ENCODE measurements around the gene ERLIN1.

The ERLIN1 gene

DNA sequence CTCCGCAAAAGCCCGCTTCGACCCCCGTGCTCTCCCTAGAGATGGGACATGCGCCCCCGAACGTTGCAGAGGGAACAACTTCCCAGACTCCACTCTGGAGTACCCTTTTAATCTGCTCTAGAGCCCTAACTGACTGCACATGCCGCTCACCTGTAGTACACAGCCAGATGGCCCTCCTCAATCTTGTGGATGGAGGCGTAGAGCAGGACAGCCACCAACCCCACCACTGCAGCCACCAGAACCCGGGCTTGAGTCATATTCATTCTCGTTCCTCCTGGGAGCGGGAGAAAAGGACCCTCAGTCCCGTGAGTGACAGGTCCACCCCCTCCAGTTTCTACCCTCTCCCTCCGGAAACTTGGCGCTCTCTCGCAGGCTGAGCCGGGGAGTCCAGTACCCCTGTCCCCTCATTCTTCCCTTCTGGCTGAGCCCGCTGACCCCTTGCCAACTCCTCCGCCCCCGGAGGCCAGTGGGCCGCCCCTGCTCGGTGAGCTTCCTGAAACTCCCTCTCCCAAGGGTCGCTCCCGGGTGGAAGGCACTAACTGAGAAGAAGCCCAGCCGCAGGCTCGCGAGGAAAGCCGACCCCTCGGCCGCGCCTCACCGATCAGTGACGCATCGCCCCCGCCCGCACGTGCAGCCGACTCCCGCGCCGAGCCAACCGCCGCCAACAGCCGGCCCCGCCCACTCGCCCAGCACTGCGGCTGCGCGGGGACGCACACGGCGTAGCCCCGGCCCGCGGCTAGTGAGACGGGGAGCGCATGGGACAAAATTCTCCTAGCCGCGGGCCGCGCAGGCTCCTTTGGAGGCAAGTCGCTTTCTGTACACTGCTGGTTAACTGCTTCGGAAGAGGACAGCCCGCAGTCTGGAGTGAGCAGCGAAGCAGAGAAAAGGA is at the start of gene ERLIN1:
TSS of gene ERLIN1 (minus strand) at position 666 of the 889 bp plus-strand sequence. CDS start at position 263, 403 bp downstream.
- in situ Hi-C loops (cut with MboI; ENCODE audit: low sequenced_read_pairs) = no loop called here

DNA sequence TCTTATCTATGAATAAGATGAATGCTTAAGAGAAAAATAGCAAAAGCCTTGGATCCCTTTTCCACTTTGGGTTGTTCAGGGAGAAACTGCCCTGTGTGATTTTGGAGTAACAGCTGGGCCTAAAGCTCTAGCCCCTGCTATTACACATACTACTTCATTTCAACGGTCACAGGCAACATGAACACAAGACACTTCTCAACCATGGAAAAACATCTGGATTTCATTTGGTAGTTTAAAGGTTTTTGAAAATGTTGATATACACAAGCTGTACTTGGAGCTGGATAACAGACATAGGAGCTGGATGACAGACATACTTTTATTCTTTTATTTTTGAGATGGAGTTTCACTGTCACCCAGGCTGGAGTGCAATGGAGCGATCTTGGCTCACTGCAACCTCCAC is 46.3 kb upstream of the ERLIN1 start:
- in situ Hi-C loops (cut with MboI; ENCODE audit: low sequenced_read_pairs) = no loop called here

DNA sequence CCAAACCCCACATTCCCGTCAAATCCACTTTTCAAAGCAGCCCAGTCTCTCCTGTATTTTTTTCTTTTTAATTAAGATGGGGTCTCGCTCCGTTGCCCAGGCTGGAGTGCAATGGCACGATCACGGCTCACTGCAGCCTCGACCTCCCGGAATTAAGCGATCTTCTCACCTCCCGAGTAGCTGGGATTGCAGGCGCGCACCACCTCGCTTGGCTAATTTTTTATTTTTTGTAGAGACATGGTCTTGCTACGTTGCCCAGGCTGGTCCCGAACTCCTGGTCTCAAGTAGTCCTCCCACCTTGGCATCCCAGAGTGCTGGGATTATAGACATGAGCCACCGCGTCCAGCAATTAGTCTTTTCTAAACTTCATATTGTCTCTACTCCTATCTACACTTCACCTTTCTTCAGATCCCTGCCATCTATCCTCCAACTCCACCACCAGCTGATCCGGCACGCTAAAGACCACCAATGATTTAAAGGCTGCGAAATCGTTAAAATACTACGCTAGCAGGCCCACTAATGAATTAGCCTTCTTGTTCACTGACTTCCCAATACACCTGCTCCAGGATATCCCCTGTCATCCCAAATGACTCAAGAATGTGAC is 44.1 kb upstream of the ERLIN1 start:
- in situ Hi-C loops (cut with MboI; ENCODE audit: low sequenced_read_pairs) = no loop called here

GRCh38 chr10:100223879-100224278 is 38.0 kb upstream of the ERLIN1 start:
- in situ Hi-C loops (cut with MboI; ENCODE audit: low sequenced_read_pairs) = no loop called here

DNA sequence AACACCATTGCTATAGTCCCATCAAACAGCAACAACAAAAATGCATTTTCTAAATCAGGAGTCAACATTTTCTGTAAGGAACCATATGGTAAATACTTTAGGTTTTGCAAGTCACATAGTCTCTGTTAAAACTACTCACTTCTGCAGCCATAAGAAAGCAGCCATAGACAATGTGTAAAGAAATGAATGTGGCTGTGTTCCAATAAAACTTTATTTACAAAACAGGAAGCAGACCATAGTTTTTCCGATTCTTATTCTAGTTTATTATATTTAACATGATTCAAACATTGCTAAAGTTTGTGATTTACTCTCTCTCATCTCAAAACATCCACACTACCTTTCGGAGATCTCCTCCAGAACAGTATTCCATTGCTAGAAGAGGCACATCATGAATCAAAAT is 36.7 kb upstream of the ERLIN1 start:
- in situ Hi-C loops (cut with MboI; ENCODE audit: low sequenced_read_pairs) = no loop called here

DNA sequence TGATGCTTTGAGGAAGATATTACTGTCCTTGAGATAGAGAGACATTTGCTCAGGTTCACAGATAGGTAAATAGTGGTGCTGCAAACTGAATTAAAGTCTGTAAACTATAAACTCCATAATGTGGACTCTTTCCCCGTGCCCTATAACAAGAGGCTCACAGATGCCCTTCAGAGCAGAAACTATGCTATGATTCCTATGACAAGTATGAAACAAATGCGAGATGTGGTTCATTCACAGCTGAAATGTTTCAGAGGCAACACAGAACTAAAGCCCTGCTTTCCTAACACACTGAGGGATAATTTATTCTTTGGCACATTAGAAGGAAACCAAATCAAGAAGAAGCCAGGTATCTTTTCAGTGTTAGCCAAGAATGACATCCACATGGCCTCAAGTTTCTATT is 30.2 kb upstream of the ERLIN1 start:
- in situ Hi-C loops (cut with MboI; ENCODE audit: low sequenced_read_pairs) = no loop called here

GRCh38 chr10:100209303-100209702 is 23.5 kb upstream of the ERLIN1 start:
- in situ Hi-C loops (cut with MboI; ENCODE audit: low sequenced_read_pairs) = no loop called here

DNA sequence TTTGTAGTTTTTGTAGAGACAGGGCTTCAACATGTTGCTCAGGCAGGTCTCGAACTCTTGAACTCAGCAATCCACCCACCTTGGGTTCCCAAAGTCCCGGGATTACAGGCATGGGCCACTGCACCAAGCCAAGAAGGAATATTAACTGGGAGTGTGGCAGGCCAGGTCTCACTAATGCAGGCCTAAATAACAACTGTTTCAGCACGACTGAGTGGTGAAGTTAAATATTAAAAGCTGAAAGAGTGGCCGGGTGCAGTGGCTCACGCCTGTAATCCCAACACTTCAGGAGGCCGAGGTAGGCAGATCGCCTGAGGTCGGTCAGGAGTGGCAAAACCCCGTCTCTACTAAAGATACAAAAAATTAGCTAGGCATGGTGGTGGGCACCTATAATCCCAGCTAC is 22.4 kb upstream of the ERLIN1 start:
- in situ Hi-C loops (cut with MboI; ENCODE audit: low sequenced_read_pairs) = no loop called here

GRCh38 chr10:100204370-100204769 is 18.5 kb upstream of the ERLIN1 start:
- in situ Hi-C loops (cut with MboI; ENCODE audit: low sequenced_read_pairs) = no loop called here

GRCh38 chr10:100201549-100201948 is 15.7 kb upstream of the ERLIN1 start:
- in situ Hi-C loops (cut with MboI; ENCODE audit: low sequenced_read_pairs) = no loop called here

DNA sequence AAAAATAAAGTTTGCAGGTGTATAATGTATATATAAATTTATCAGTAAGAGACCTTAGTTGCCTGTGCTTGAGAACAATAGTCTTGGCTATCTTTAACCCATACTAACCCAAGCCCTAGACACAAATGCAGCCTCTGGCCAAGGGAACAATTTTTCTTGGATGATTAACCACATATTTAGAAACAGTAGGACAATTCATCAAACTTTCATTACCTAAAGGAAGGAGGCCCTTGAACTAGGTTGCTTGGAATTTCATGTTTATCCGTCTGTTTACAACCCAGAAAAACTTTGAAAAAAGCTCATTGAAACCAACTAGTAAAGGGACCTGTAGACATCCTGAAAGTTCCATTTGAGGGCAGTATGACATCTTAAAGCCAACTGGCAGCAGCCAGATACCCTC is 8.9 kb upstream of the ERLIN1 start:
- in situ Hi-C loops (cut with MboI; ENCODE audit: low sequenced_read_pairs) = no loop called here

GRCh38 chr10:100192350-100192749 is 6.5 kb upstream of the ERLIN1 start:
- in situ Hi-C loops (cut with MboI; ENCODE audit: low sequenced_read_pairs) = no loop called here

- in situ Hi-C loops (cut with MboI; ENCODE audit: low sequenced_read_pairs) = no loop called here
Measured at GRCh38 chr10:100186253-100187212, 704 bp upstream of the ERLIN1 start.

DNA sequence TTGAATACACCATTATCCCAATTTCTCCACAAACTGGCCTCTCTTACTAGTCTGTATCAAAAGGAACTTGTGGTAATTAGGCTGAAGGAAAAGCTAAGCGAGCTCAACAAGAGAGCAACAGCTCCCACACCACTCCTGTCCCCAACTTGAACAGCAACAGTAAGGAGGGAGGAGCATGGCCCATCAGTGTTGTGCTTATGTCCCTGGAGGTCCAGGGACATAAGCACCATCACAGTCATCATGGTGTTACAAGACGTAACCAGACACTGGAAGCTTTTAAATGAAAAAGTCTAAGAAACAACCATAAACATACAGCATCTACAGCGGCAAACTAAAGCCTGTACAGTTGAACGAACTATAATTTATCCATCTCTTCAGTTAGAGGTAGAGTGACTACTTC is 989 bp downstream of the ERLIN1 start:
- in situ Hi-C loops (cut with MboI; ENCODE audit: low sequenced_read_pairs) = no loop called here

- in situ Hi-C loops (cut with MboI; ENCODE audit: low sequenced_read_pairs) = no loop called here
Measured at GRCh38 chr10:100184426-100184825, 1.4 kb downstream of the ERLIN1 start.

GRCh38 chr10:100183481-100183880 is 2.3 kb downstream of the ERLIN1 start:
- in situ Hi-C loops (cut with MboI; ENCODE audit: low sequenced_read_pairs) = no loop called here

GRCh38 chr10:100182908-100183307 is 2.9 kb downstream of the ERLIN1 start:
- in situ Hi-C loops (cut with MboI; ENCODE audit: low sequenced_read_pairs) = no loop called here

GRCh38 chr10:100182281-100182680 is 3.5 kb downstream of the ERLIN1 start:
- in situ Hi-C loops (cut with MboI; ENCODE audit: low sequenced_read_pairs) = no loop called here

GRCh38 chr10:100175875-100176274 is 10.0 kb downstream of the ERLIN1 start:
- in situ Hi-C loops (cut with MboI; ENCODE audit: low sequenced_read_pairs) = no loop called here

DNA sequence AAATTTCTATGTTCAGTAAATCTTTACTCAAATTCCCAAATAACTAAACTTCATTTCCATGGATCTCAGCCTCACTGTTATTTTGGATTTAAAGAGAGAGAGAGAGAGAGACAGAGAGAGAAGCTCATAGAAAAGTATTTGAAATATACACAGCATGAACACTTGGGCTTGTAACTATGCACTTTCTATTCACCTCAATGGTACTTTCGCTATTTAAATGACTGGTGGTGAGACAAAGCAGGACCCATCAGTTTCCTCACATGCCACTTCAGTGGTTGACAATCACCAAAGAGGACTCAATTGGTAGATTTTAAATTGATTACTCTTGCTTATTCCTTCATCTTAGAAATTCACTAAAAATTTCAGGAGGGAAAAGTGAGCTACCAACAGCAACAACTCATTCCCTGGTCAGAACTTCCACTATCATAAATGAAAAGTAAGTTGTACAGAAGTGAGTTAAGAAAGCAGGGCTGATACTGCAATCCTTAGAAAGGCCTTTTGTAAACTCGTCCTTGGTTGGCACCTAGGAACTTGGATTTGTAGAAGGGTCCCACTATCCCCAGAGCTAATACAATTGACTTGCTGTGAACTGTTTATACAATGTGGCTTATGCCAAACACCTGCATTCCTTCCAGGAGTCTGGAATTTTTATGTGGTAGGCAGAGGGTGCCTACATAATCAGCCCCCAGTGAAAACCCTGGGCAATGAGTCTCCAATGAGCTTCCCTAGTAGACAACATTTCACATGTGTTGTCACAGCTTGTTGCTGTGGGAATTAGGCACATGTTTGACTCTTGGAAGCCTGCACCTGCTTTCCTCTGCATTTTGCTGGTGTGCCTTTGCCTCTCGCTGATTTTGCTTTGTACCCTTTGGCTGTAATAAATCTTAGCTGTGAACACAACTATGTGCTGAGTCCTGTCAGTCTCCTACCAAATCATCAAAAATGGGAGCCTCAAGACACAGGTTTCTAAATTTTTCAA is 10.8 kb downstream of the ERLIN1 start:
- in situ Hi-C loops (cut with MboI; ENCODE audit: low sequenced_read_pairs) = no loop called here
